Mesothelial cell of epicardium (in vitro differentiated cells): ENCODE measurements around the gene TNFRSF13B. TPM values are rescaled to one million over a fixed set of nuclear protein-coding genes. Genes with fewer than 3 reads are reported as not detected.

Experiments used
- DNase-seq, 2 experiments: peaks; one replicate each; pipeline ENCODE4 v3.0.0; 2021; ENCODE audit warnings: low spot score in 2 of 2; ENCODE audit not compliant: unreplicated experiment in 2 of 2
- H3K27ac Mint-ChIP-seq: 2 replicates; pipeline ENCODE4 v1.8.0; 2021; ENCODE audit warnings: mixed read lengths
- H3K27me3 Mint-ChIP-seq: 2 replicates; pipeline ENCODE4 v1.8.0; 2021; ENCODE audit warnings: low read depth, mixed read lengths
- H3K36me3 Mint-ChIP-seq: 2 replicates; pipeline ENCODE4 v1.8.0; 2021; ENCODE audit warnings: mixed read lengths
- H3K4me1 Mint-ChIP-seq: 2 replicates; pipeline ENCODE4 v1.8.0; 2021; ENCODE audit warnings: mixed read lengths
- H3K4me3 Mint-ChIP-seq: 2 replicates; pipeline ENCODE4 v1.8.0; 2021; ENCODE audit warnings: mild to moderate bottlenecking, moderate library complexity, mixed read lengths
- H3K9me3 Mint-ChIP-seq: 2 replicates; pipeline ENCODE4 v1.8.0; 2021; ENCODE audit warnings: mixed read lengths
- total RNA-seq: library from RNA; stranded (reverse); gene quantifications from 3 replicates; pipeline ENCODE4 v1.2.1, GENCODE V29; 2021
- TF ChIP-seq, protein P1 (sequence below): fragments of 200-600 bp; sonication (generic); IDR thresholded peaks from one replicate; pipeline ENCODE4 v1.5.0; 2021; ENCODE audit warnings: antibody characterized with exemption; ENCODE audit not compliant: unreplicated experiment

Gene TNFRSF13B
- total RNA-seq, 1 donor from 2014 or later: not detected

DNA sequence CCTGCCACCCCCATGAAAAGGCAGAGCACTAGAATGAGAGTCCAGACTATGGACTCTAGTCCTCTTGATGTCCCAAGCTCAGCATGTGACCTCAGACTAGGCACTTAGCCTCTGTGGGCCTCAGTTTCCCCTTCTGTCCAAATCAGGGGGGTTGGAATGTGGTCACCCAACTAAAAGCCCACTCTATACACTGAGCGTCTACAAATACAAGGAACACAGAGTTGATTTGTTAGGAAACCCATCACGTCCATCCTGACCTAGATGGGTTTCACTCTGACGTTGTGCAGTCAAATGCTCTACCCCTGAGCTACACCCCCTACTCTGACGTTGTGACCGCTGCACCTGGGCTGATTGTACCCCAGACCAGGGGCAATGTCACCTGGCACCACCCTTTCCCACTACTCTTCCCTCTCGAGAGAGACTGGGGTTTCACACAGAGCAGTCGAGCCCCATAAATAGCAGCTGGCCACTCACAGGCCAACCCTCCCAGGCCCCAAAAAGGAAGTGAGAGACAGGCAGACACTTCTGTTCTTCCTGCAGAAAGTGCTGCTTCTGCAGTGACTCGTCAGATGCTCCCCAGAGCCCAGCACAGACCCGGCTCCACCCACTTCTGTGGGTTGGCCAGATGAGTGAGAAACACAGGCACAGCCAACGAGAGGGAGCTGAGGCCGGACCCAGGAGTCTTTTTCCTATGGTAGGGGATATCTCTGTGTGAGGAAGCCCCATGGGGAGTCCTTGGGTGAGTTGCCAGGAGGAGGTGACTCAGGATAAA is 16.1 kb upstream of the TNFRSF13B start:
- Mint-ChIP-seq H3K27me3 (no peaks in the 10 kb centered on the region), H3K4me3 (no peak overlapping the region), H3K27ac (no peak overlapping the region), H3K9me3 (no peaks in the 10 kb centered on the region), H3K36me3 (no peaks in the 10 kb centered on the region), H3K4me1 (peaks cover 3% of the 10 kb centered on the region)
- TF ChIP-seq, protein P1, sequence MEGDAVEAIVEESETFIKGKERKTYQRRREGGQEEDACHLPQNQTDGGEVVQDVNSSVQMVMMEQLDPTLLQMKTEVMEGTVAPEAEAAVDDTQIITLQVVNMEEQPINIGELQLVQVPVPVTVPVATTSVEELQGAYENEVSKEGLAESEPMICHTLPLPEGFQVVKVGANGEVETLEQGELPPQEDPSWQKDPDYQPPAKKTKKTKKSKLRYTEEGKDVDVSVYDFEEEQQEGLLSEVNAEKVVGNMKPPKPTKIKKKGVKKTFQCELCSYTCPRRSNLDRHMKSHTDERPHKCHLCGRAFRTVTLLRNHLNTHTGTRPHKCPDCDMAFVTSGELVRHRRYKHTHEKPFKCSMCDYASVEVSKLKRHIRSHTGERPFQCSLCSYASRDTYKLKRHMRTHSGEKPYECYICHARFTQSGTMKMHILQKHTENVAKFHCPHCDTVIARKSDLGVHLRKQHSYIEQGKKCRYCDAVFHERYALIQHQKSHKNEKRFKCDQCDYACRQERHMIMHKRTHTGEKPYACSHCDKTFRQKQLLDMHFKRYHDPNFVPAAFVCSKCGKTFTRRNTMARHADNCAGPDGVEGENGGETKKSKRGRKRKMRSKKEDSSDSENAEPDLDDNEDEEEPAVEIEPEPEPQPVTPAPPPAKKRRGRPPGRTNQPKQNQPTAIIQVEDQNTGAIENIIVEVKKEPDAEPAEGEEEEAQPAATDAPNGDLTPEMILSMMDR: no peak
- no peak for DNase-seq

DNA sequence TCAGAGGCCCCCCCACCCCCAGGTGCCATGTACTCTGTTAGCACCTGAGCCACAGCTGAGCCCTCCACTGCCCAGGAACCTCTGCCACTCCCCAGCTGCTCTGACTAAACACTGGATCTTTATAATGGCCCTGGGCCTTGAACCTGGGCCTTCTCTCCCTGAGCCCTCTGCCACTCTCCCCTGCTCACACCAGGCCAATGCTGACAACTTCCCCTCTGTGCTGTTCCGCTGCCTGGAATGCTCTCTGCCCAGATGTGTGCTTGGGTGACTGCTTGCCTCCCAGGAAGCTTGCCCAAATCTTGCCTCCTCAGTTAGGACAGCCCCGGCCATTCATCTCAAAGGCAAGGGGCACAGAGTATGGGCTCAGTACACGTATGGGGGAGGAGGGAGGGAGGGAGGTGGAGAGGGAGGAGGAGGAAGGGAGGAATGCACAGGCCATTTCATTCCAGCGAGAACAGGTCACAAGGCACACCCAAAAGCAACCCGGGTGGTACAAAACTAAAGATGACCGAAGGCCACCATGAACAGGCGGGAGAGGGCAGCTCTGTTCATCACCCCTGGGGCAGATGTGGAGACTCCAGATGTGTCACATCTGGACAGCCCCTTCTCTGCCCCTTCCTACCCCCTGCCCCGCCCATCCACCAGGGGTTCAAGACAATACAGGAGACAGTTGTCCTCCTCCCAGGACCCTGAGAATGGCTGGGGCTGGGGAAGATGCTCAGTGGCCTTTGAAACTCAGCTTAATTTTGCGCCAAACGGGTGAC is 15.3 kb upstream of the TNFRSF13B start:
- TF ChIP-seq, protein P1: no peak
- H3K4me3 Mint-ChIP-seq: no peak overlapping the region
- no peaks in the 10 kb centered on the region for H3K36me3 Mint-ChIP-seq
- no peak overlapping the region for H3K27ac Mint-ChIP-seq
- no peak for DNase-seq
- no peaks in the 10 kb centered on the region for H3K9me3 Mint-ChIP-seq
- H3K4me1 Mint-ChIP-seq: peaks cover 5% of the 10 kb centered on the region
- no peaks in the 10 kb centered on the region for H3K27me3 Mint-ChIP-seq

DNA sequence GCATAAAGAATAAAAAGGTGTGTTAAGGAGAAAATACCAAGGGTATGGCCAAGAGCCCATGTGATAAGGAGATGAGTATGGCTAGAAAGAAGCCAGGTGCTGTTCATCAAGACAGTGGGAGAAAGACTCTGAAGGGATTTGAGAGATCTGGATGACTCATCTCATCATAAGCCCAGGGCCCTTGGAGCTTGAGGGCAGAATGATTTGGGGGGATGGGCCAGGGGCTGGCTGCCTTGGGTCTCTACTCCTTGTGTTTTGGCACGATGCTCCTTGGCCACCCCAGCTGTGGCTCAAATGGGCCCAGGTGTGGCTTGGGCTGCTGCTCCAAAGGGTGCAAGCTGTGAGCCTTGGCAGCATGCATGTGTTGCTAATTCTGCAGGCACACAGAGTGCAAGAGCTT is 14.5 kb upstream of the TNFRSF13B start:
- Mint-ChIP-seq H3K27me3 (no peaks in the 10 kb centered on the region), H3K36me3 (no peaks in the 10 kb centered on the region), H3K4me3 (no peak overlapping the region), H3K27ac (no peak overlapping the region), H3K4me1 (peaks cover 8% of the 10 kb centered on the region), H3K9me3 (no peaks in the 10 kb centered on the region)
- no peak for DNase-seq
- TF ChIP-seq, protein P1: no peak

DNA sequence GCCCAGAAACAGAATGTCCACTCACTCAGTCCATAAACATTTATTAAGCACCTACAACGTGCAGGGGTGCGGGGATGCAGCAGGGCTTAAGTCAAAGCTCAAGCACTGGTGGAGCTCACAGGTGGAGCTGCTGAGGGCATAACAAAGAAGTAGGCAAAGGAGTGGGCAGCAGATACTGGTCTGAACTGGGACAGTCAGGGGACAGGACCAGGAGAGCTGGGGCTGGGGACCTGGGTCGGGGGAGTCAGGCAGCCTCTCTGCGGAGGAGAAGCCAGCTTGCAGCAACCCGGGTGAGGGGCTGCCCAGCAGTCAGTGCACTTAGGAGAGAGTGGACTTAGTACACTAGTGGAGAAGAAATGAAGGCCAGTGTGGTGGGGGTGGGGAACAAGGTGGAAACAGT is 10.0 kb upstream of the TNFRSF13B start:
- Mint-ChIP-seq H3K36me3 (no peaks in the 10 kb centered on the region), H3K27ac (no peak overlapping the region), H3K9me3 (peaks cover 5% of the 10 kb centered on the region), H3K4me3 (no peak overlapping the region), H3K4me1 (peaks cover 18% of the 10 kb centered on the region), H3K27me3 (no peaks in the 10 kb centered on the region)
- TF ChIP-seq, protein P1: no peak
- peak in 1 of 2 experiments; percentile 36 for DNase-seq

DNA sequence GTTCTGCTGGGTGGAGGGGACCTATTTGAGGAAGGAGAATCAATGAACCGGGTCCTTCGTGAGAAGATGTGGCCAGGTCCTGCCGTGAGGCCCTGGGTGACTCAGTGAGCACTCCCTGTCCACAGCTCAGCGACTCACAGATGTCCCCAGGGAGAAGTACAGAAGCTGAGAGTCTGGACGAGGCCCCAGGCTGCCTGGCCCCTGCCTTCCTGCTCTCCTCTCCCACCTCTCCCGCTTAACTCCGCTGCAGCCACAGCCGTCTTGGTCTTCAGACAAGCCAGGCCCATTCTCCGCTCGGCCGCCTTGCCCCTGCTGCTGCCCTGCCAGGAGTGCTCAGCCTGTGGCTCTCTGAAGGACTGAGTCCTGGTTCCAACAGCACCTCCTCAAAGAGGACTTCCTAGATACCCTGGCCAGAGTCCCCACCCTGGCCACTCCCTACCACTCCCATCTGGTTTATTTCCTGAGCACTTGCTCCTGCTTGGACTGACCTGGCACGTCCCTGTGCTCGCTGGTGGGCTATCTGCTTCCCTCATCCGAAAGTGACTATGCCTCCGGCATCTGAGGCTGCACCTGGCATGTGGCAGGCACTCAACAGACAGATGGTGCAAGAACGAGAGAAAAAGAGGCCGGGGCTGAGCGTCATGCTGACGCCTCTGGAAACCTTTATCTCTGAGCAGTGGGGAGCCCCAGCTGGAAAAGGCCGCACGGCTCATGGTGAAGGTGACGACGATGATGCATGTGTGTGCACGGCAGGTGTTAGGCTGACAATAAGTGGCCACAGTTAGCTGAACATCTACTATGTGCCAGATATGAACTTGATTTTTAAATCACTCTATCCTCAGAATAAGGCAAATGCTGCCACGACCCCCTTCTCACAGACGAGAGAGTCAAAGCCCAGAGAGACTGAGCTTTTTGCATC is 9.2 kb upstream of the TNFRSF13B start:
- TF ChIP-seq, protein P1: no peak
- no peak overlapping the region for H3K27ac Mint-ChIP-seq
- no peaks in the 10 kb centered on the region for H3K36me3 Mint-ChIP-seq
- H3K4me1 Mint-ChIP-seq: peaks cover 17% of the 10 kb centered on the region
- DNase-seq: no peak
- H3K27me3 Mint-ChIP-seq: no peaks in the 10 kb centered on the region
- peaks cover 7% of the 10 kb centered on the region for H3K9me3 Mint-ChIP-seq
- no peak overlapping the region for H3K4me3 Mint-ChIP-seq
